ENCODE data around the gene WEE1. TPM values are rescaled to one million over a fixed set of nuclear protein-coding genes. Genes with fewer than 3 reads are reported as not detected.

Gene WEE1
- total and polyA plus RNA-seq, 2 experiments from 2014 or later: 50.7 to 149 TPM

DNA sequence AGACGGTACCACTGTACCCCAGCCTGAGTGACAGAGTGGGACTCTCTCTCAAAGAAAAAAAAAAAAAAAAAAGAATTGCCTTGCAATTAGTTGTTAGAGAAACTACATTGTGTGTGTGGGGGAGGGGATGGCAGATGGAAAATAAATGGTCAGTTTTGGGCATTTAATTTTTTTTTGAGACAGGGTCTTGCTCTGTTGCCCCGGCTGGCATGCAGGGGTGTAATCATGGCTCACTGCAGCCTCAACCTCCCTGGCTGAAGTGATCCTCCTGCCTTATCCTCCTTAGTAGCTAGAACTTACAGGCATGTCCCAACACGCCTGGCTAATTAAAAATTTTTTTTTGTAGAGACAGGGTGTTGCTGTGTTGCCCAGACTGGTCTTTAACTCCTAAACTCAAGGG lies 36.4 kb downstream of the WEE1 start:
- Mint-ChIP-seq H3K9me3 (peaks cover 3% of the 10 kb centered on the region; the same call in 1 of the 3 replicates), H3K4me1 (peaks cover 34% of the 10 kb centered on the region), H3K27me3 (ENCODE audit: insufficient read depth, low read depth, poor library complexity) (peaks cover 14% of the 10 kb centered on the region), H3K27ac (no peak overlapping the region), H3K4me3 (no peak overlapping the region), H3K36me3 (ENCODE audit: low read depth) (peaks cover 4% of the 10 kb centered on the region; the same call in 1 of the 3 replicates)
- Histone ChIP-seq H2AFZ (no peak overlapping the region), H4K20me1 (replicated peaks; ENCODE audit: insufficient read depth) (no peaks in the 10 kb centered on the region), H3F3A (replicated peaks; ENCODE audit: low read depth) (peaks cover 6% of the 10 kb centered on the region), H3K4me3 (no peak overlapping the region), H3K9me2 (ENCODE audit: insufficient read depth) (no peaks in the 10 kb centered on the region), H3K27me3 (ENCODE audit: insufficient read depth) (no peaks in the 10 kb centered on the region), H3K36me3 (ENCODE audit: insufficient read depth) (no peaks in the 10 kb centered on the region), H3K4me2 (no peak overlapping the region), H3K27ac (ENCODE audit: low read depth) (no peak overlapping the region), H3K4me1 (ENCODE audit: insufficient read depth) (peaks cover 9% of the 10 kb centered on the region), H3K79me2 (replicated peaks; ENCODE audit: insufficient read depth) (no peaks in the 10 kb centered on the region)
- TF ChIP-seq, protein P1, sequence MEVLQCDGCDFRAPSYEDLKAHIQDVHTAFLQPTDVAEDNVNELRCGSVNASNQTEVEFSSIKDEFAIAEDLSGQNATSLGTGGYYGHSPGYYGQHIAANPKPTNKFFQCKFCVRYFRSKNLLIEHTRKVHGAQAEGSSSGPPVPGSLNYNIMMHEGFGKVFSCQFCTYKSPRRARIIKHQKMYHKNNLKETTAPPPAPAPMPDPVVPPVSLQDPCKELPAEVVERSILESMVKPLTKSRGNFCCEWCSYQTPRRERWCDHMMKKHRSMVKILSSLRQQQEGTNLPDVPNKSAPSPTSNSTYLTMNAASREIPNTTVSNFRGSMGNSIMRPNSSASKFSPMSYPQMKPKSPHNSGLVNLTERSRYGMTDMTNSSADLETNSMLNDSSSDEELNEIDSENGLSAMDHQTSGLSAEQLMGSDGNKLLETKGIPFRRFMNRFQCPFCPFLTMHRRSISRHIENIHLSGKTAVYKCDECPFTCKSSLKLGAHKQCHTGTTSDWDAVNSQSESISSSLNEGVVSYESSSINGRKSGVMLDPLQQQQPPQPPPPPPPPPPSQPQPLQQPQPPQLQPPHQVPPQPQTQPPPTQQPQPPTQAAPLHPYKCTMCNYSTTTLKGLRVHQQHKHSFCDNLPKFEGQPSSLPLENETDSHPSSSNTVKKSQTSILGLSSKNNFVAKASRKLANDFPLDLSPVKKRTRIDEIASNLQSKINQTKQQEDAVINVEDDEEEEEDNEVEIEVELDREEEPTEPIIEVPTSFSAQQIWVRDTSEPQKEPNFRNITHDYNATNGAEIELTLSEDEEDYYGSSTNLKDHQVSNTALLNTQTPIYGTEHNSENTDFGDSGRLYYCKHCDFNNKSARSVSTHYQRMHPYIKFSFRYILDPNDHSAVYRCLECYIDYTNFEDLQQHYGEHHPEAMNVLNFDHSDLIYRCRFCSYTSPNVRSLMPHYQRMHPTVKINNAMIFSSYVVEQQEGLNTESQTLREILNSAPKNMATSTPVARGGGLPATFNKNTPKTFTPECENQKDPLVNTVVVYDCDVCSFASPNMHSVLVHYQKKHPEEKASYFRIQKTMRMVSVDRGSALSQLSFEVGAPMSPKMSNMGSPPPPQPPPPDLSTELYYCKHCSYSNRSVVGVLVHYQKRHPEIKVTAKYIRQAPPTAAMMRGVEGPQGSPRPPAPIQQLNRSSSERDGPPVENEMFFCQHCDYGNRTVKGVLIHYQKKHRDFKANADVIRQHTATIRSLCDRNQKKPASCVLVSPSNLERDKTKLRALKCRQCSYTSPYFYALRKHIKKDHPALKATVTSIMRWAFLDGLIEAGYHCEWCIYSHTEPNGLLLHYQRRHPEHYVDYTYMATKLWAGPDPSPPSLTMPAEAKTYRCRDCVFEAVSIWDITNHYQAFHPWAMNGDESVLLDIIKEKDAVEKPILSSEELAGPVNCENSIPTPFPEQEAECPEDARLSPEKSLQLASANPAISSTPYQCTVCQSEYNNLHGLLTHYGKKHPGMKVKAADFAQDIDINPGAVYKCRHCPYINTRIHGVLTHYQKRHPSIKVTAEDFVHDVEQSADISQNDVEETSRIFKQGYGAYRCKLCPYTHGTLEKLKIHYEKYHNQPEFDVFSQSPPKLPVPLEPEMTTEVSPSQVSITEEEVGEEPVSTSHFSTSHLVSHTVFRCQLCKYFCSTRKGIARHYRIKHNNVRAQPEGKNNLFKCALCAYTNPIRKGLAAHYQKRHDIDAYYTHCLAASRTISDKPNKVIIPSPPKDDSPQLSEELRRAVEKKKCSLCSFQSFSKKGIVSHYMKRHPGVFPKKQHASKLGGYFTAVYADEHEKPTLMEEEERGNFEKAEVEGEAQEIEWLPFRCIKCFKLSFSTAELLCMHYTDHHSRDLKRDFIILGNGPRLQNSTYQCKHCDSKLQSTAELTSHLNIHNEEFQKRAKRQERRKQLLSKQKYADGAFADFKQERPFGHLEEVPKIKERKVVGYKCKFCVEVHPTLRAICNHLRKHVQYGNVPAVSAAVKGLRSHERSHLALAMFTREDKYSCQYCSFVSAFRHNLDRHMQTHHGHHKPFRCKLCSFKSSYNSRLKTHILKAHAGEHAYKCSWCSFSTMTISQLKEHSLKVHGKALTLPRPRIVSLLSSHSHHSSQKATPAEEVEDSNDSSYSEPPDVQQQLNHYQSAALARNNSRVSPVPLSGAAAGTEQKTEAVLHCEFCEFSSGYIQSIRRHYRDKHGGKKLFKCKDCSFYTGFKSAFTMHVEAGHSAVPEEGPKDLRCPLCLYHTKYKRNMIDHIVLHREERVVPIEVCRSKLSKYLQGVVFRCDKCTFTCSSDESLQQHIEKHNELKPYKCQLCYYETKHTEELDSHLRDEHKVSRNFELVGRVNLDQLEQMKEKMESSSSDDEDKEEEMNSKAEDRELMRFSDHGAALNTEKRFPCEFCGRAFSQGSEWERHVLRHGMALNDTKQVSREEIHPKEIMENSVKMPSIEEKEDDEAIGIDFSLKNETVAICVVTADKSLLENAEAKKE (CRISPR knock-in tag; IDR thresholded peaks at IDR 0.05): no peak
- no peak for TF ChIP-seq ZNF331 (CRISPR knock-in tag; IDR thresholded peaks at IDR 0.05; ENCODE audit: low read depth)
- TF ChIP-seq, protein P2, sequence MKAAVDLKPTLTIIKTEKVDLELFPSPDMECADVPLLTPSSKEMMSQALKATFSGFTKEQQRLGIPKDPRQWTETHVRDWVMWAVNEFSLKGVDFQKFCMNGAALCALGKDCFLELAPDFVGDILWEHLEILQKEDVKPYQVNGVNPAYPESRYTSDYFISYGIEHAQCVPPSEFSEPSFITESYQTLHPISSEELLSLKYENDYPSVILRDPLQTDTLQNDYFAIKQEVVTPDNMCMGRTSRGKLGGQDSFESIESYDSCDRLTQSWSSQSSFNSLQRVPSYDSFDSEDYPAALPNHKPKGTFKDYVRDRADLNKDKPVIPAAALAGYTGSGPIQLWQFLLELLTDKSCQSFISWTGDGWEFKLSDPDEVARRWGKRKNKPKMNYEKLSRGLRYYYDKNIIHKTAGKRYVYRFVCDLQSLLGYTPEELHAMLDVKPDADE (IDR thresholded peaks at IDR 0.05): no peak
- no peak for ATAC-seq
- DNase-seq (ENCODE audit: low spot score): no peak
